Suppressor macrophage treated with lipopolysaccharide for 4 hours (primary cell): ENCODE data around the gene CASTOR2.
A peak's percentile ranks its signal among the peaks of the same experiment; 100 is the strongest.
"Not testable (repeated sequence)": the region's sequence is repeated elsewhere in the genome, so short reads cannot be mapped to it uniquely, and the experiment has no call there.

ENCODE experiments used
- DNase-seq: peaks from one replicate; pipeline ENCODE4 v3.0.0-alpha.2; 2020

Gene CASTOR2

GRCh38 chr7:74996361-74996760, 31.9 kb downstream of the CASTOR2 start:
- not testable (repeated sequence) for DNase-seq

- DNase-seq: not testable (repeated sequence)
These were observed 33.3 kb downstream of the CASTOR2 start for GRCh38 chr7:74997811-74998210.

- DNase-seq: not testable (repeated sequence)
These were observed 36.9 kb downstream of the CASTOR2 start for GRCh38 chr7:75001356-75001755.

GRCh38 chr7:75010036-75010435, 45.5 kb downstream of the CASTOR2 start:
- DNase-seq: peak; percentile 3

- DNase-seq: no peak
These were observed 53.3 kb downstream of the CASTOR2 start for GRCh38 chr7:75017832-75018231.

GRCh38 chr7:75018570-75019364, 54.3 kb downstream of the CASTOR2 start:
- DNase-seq: no peak

- DNase-seq: no peak
These were observed 55.3 kb downstream of the CASTOR2 start for GRCh38 chr7:75019800-75020199.

- no peak for DNase-seq
These were observed 60.4 kb downstream of the CASTOR2 start for GRCh38 chr7:75024922-75025321.

- no peak for DNase-seq
These were observed 63.8 kb downstream of the CASTOR2 start for GRCh38 chr7:75028299-75028698.

GRCh38 chr7:75033064-75033463, 68.6 kb downstream of the CASTOR2 start:
- DNase-seq: no peak

GRCh38 chr7:75033826-75034225, 69.3 kb downstream of the CASTOR2 start:
- no peak for DNase-seq

- DNase-seq: no peak
These were observed 74.0 kb downstream of the CASTOR2 start for GRCh38 chr7:75038508-75038907.

- DNase-seq: no peak
These were observed 74.7 kb downstream of the CASTOR2 start for GRCh38 chr7:75039166-75039565.

- no peak for DNase-seq
These were observed 75.2 kb downstream of the CASTOR2 start for GRCh38 chr7:75039709-75040108.

GRCh38 chr7:75040512-75040911, 76.0 kb downstream of the CASTOR2 start:
- DNase-seq: no peak

GRCh38 chr7:75042286-75042685, 77.8 kb downstream of the CASTOR2 start:
- DNase-seq: no peak

GRCh38 chr7:75042831-75043703, 78.6 kb downstream of the CASTOR2 start:
- DNase-seq: no peak

- DNase-seq: no peak
These were observed 81.4 kb downstream of the CASTOR2 start for GRCh38 chr7:75045881-75046280.

GRCh38 chr7:75048435-75049379, 84.2 kb downstream of the CASTOR2 start:
- no peak for DNase-seq

- no peak for DNase-seq
These were observed 85.3 kb downstream of the CASTOR2 start for GRCh38 chr7:75049817-75050216.

- no peak for DNase-seq
These were observed 86.0 kb downstream of the CASTOR2 start for GRCh38 chr7:75050501-75050900.

- DNase-seq: no peak
These were observed 90.2 kb downstream of the CASTOR2 start for GRCh38 chr7:75054744-75055143.

GRCh38 chr7:75055155-75055554, 90.7 kb downstream of the CASTOR2 start:
- no peak for DNase-seq
